NCI-H2171 (cell line): ENCODE data around the gene HTD2.
"Not testable (repeated sequence)": the region's sequence is repeated elsewhere in the genome, so short reads cannot be mapped to it uniquely, and the experiment has no call there.

Experiments used
- DNase-seq: peaks from one replicate; lab custom pipeline; 2025; lab: John Stamatoyannopoulos, UW

The HTD2 gene

GRCh38 chr3:58333206-58334012 is 27.1 kb downstream of the HTD2 start:
- DNase-seq, result no peak

DNA sequence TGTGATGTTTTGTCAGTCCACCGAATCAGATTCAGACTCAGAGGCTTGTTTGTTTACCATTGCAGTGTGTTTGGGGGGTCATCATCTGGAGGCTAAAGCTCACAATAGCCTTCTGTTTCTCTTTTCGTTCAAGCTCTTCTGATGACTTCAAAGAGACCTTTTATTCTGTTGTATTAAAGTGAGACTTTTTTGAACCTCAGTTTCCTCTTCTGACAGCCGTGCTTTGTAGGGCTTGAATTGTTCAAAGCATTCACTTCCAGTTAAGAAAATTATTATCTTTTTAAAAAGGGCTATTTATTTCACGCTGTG is 27.6 kb downstream of the HTD2 start:
- DNase-seq, result no peak

- DNase-seq, result no peak
Measured at GRCh38 chr3:58334506-58334884, 28.2 kb downstream of the HTD2 start.

DNA sequence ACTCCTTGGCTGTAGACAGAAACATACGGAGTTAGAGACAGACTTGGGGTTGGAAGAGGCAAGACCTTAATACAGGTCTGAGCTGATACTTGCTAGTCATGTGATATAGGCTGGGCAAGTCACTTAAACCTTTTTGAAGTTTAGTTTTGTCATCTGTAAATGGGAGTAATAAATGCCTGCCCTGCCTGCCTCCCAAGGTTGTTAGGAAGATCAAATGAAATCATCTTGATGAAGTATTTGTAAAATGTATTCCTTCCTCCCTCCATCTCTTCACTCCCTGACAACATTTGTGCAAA is 29.3 kb downstream of the HTD2 start:
- DNase-seq, result no peak

- no peak for DNase-seq
Measured at GRCh38 chr3:58336135-58336882, 30.0 kb downstream of the HTD2 start.

GRCh38 chr3:58337190-58337589 is 30.9 kb downstream of the HTD2 start:
- DNase-seq, result no peak

- not testable (repeated sequence) for DNase-seq
Measured at GRCh38 chr3:58339146-58339545, 32.8 kb downstream of the HTD2 start.

GRCh38 chr3:58340594-58341244 is 34.4 kb downstream of the HTD2 start:
- DNase-seq, result no peak

GRCh38 chr3:58341376-58341775 is 35.1 kb downstream of the HTD2 start:
- DNase-seq, result no peak

- DNase-seq, result no peak
Measured at GRCh38 chr3:58342676-58343075, 36.4 kb downstream of the HTD2 start.

DNA sequence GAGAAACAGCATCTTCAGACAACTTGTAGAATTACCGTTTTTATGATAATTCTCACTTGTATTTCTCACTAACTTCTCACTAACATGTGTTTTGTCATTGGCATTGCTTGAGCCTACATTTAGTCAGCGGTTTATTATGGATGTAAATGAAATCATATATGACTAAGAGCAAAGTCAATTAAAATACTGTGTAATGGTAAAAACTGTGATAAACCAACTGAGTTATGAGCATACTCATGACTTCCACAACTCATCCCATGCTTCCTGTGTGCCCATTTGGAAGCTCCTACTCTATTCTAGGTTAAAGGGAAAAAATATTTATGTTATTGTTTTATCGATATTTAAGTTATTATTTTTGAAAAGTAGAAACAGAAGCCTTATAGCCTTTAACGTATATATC is 39.1 kb downstream of the HTD2 start:
- DNase-seq, result no peak

DNA sequence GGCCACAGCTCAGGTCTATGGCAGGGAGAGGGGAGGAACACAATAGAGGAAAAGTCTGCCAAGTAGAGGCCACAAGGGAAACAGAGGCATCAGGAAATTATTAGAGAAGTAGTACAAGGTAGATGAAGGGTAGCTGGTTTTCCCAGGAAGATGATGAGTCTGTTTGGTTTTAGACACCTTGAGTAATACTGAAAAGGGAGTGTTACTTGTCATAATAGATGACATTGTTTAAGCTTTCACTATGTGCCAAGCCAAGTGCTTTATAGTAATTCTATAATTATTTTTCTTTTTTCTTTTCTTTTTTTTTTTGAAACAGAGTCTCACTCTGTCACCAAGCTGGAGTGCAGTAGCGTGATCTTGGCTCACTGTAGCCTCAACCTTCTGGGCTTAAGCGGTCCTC is 40.0 kb downstream of the HTD2 start:
- no peak for DNase-seq

DNA sequence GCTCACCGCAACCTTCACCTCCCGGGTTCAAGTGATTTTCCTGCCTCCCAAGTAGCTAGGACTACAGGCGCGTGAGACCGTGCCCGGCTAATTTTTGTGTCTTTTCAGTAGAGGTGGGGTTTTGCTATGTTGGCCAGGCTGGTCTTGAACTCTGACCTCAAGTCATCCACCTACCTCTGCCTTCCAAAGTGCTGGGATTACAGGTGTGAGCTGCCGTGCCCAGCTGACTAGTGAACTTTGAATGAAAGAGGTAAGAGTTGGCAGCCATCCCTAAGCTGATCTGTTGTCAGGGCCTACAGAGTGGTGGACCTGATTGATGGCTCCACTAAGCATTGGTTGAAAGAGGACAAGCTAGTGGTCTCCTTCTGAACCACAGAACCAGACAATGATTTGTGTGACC is 41.7 kb downstream of the HTD2 start:
- no peak for DNase-seq

DNA sequence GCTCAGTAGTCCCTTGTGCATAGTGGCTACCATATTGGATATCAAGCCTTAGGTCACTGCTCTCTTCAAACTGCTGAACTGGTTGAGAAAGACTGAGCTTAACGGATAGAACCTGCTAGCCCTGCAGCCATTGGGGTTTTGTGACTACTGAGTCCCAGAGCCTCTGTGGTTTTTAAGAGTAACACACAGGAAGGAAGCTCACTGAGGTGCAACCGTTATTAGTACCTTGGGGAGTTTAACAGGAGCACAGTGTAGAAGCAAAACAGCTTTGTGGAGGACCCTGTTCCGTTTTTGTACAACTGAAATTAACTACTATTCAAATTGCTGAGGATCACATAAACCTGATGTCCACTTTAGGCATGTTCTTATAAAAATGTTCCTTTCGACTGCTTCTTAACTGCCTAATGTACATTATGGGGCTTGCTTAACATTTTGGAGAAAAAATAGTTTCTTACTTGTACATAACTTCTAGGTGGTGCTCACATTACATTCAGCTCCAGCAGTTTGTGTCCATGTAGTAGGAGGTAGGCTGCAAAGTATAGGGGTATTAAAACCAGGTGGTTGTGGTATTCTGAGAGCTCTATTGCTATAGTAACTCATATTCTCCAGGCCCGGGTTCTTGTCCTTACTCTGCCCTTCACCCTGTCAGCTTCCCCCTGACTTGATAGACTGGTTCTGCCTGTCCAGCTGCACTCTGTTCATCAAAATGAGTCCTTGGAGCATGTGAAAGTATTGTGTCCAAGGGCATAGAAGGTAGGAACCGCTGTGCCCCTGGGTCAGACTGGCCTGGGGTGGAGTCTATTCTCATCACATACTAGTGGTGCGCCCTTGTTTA is 43.7 kb downstream of the HTD2 start:
- no peak for DNase-seq

DNA sequence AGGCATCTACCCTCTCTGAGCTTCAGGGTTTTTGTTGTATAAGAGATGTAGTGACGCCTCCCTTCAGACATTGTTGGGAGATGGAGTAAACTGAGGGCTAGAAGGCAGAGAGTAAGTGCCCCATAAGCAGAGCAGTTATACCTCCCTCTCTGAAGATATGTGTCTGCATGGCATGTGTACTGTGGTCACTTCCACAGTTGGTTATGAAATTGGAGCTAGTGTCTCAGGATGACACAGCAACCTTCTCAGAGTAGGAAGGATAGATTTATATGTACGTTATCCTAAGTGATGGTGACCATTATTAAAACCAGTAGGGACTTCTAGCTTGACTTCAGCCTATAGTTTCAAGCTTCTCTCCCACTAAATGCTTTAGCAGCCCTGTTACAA is 44.3 kb downstream of the HTD2 start:
- no peak for DNase-seq

GRCh38 chr3:58351920-58352319 is 45.6 kb downstream of the HTD2 start:
- DNase-seq, result no peak

GRCh38 chr3:58352626-58353025 is 46.3 kb downstream of the HTD2 start:
- DNase-seq, result no peak

DNA sequence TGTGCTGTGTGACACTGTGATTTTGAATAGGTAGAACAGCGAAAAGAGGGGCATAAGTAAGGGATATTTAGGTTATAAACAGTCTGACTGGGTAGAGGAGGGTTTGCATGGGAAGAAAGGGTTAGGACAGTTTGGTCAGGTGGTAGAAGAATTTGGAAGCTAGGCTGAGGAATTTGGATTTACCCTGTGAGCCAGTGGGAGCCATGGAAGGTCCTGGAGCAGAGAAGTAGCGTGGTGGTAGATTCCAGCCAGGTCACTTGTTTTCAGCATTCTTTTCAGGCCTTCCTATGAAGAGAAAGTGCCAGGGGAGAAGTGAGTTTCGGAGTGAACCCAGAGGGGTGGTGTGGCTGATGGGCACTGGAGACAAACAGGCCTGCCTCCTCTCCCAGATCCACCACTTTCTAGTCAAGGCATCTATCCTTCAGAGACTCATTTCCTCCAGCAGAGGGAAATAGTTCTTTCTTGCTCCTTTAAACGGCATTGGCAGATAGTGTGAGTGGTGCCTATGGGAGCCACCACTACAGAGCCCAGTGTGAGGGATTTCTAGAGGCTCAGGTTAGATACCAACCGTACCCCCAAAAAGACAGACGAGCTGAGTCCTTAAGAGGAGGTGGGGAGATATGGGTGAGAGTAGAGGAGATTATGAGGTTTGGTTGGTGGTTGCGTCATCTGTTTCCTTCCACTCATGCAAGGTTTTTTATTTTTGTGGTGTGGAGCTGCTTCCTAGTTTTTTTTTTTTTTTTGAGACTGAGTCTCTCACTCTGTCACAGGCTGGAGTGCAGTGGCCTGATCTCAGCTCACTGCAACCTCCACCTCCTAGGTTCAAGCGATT is 47.6 kb downstream of the HTD2 start:
- no peak for DNase-seq

DNA sequence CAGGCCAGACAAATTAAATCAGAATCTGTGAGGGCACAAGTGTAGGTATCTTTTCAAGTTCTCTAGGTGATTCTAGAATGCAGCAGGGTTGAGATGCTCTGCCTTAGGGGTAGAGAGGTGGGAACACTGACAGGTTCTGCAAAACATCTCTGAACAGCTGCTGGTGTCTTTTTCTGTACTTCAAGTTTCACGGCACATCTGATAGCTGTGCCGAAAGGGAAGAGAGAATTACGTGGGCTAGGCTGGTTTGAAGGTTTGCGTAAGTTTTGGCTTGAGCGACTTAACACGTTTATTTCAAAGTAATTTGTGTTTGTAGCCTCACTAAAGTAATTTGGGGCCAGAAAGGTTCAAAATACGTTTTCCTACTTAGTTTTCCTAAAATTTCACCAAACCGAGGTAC is 48.9 kb downstream of the HTD2 start:
- no peak for DNase-seq

DNA sequence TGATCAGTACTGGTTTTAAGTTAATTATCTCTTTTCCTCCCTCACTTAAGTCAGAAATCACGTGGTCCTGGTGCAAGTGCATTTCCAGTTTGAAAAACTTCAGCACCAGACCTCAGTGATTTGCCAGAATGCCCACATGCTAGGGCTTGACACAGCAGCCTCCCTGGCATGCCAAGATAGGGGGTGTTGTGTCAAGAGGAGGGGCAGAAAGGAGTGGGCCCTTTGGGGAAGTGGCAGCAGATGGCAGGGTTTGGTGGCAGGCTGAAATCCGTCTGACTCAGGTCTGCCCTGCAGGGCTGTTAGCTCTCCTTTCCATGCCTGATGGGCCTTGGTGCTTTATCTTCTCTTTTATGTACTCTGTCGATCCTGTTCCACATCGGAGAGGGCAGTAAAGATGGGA is 49.7 kb downstream of the HTD2 start:
- DNase-seq, result peak; percentile 32

DNA sequence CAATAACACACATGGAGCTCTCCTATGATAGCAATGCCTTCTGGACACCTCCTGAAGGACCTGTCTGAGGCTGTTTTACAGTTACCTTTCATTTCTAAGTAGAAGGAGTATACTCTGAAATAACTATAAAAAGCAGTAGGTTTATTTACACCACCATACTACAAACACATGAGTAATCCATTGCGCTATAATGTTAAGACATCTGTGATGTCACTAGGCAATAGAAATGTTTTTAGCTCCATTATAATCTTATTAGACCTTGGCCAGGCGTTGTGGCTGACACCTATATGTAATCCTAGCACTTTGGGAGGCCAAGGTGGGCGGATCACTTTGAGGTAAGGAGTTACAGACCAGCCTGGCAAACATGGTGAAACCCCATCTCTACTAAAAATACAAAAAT is 51.1 kb downstream of the HTD2 start:
- DNase-seq, result no peak

- no peak for DNase-seq
Measured at GRCh38 chr3:58358092-58358491, 51.8 kb downstream of the HTD2 start.
